ENCODE data around the gene MLLT10.

DNA sequence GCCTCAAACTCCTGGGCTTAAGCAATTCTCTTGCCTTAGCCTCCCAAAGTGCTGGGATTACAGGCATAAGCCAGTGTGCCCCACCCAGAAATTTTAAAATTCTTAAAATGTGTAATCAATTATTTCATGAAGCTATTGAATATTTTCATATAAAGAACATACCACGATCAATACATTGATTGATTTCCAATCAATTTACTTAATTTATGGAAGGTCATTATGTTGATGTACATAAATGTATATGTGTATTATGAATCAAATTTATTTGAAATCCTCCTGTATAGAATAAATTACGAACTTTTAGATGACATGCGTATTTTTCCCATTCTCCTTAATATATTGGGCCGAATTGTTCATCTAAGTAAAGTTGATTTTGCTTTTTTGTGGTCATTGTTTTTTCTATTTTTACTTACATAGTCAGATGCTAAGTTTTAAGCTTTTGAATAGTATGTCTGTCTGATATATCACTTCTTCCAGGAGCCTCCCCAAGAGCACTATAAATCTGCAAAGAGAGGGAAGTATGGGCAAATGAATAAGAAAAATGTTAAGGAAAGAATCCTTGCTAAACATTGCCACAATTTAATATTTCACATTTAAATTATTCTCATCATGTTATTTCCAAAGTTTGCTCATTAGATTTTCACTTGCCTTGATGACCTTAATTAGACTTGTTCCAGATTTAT, 43.9 kb upstream of the MLLT10 start:
- TF ChIP-seq, protein P1, sequence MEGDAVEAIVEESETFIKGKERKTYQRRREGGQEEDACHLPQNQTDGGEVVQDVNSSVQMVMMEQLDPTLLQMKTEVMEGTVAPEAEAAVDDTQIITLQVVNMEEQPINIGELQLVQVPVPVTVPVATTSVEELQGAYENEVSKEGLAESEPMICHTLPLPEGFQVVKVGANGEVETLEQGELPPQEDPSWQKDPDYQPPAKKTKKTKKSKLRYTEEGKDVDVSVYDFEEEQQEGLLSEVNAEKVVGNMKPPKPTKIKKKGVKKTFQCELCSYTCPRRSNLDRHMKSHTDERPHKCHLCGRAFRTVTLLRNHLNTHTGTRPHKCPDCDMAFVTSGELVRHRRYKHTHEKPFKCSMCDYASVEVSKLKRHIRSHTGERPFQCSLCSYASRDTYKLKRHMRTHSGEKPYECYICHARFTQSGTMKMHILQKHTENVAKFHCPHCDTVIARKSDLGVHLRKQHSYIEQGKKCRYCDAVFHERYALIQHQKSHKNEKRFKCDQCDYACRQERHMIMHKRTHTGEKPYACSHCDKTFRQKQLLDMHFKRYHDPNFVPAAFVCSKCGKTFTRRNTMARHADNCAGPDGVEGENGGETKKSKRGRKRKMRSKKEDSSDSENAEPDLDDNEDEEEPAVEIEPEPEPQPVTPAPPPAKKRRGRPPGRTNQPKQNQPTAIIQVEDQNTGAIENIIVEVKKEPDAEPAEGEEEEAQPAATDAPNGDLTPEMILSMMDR (IDR thresholded peaks at IDR 0.05), result no peak
- no peak for TF ChIP-seq EZH2phosphoT487 (IDR thresholded peaks at IDR 0.05)

Measured in neural progenitor cell (in vitro differentiated cells).